A673 (cell line): ENCODE measurements around the gene SCD. TPM values are rescaled to one million over a fixed set of nuclear protein-coding genes. Genes with fewer than 3 reads are reported as not detected.

Experiments used
- BruUV-seq: library from RNA; stranded (reverse); fragments of 400-500 nt; replicated peaks from 2 replicates; lab custom pipeline; 2021; lab: Mats Ljungman, UMichigan
- CTCF ChIA-PET: fragments of 300-600 bp; sonication (Branson Sonifier 250); formaldehyde crosslinking; loops from one replicate; lab custom pipeline; 2022; ENCODE audit warnings: antibody characterized with exemption; lab: Charles Lee
- POLR2A ChIA-PET: fragments of 300-600 bp; sonication (Branson Sonifier 250); formaldehyde crosslinking; loops from one replicate; lab custom pipeline; 2022; ENCODE audit warnings: antibody characterized with exemption; ENCODE audit not compliant: low non-redundant PET; lab: Charles Lee
- DNase-seq: peaks from one replicate; pipeline ENCODE4 v3.0.0-alpha.2; 2015; ENCODE audit warnings: low spot score
- H3K27ac ChIP-seq: fragments of 200-600 bp; sonication (generic); 2 replicates; pipeline ENCODE4 v1.5.1; 2016; ENCODE audit warnings: mixed run types, low read depth, mild to moderate bottlenecking, mixed read lengths, antibody characterized with exemption, low read length; ENCODE audit not compliant: poor library complexity, severe bottlenecking
- H3K27me3 ChIP-seq: fragments of 200-600 bp; sonication (generic); replicated peaks from 2 replicates; pipeline ENCODE4 v1.6.1; 2017; ENCODE audit warnings: mixed run types, low read depth, mild to moderate bottlenecking, mixed read lengths, antibody characterized with exemption, low read length; ENCODE audit not compliant: insufficient read depth, poor library complexity
- H3K36me3 ChIP-seq: fragments of 200-600 bp; sonication (generic); 2 replicates; pipeline ENCODE4 v1.6.1; 2016; ENCODE audit warnings: mixed run types, mild to moderate bottlenecking, mixed read lengths, antibody characterized with exemption, low read length; ENCODE audit not compliant: insufficient read depth, poor library complexity, severe bottlenecking
- H3K4me1 ChIP-seq: fragments of 200-600 bp; sonication (generic); 2 replicates; pipeline ENCODE4 v1.6.1; 2017; ENCODE audit warnings: mixed run types, mild to moderate bottlenecking, mixed read lengths, antibody characterized with exemption, low read length; ENCODE audit not compliant: insufficient read depth, poor library complexity, severe bottlenecking
- H3K4me3 ChIP-seq: fragments of 200-600 bp; sonication (generic); 2 replicates; pipeline ENCODE4 v1.5.1; 2016; ENCODE audit warnings: low read depth, mixed run types, mild to moderate bottlenecking, mixed read lengths, low read length; ENCODE audit not compliant: poor library complexity, severe bottlenecking
- H3K9me3 ChIP-seq: fragments of 200-600 bp; sonication (generic); 2 replicates; pipeline ENCODE4 v1.6.1; 2016; ENCODE audit warnings: mixed run types, low read depth, mild to moderate bottlenecking, mixed read lengths, antibody characterized with exemption, low read length; ENCODE audit not compliant: poor library complexity, severe bottlenecking
- CTCF ChIP-seq: fragments of 300-800, 200-600 bp; sonication (generic); conservative IDR thresholded peaks from 2 replicates; pipeline ENCODE4 v1.5.1; 2017; ENCODE audit warnings: low read depth, mild to moderate bottlenecking, antibody characterized with exemption, low read length, moderate library complexity, mixed read lengths
- EZH2 ChIP-seq: fragments of 200-600 bp; sonication (generic); IDR thresholded peaks from 2 replicates; pipeline ENCODE4 v1.6.1; 2017; ENCODE audit warnings: borderline replicate concordance, low read depth, mild to moderate bottlenecking, mixed read lengths, antibody characterized with exemption, low read length; ENCODE audit not compliant: poor library complexity, severe bottlenecking
- intact Hi-C: fragments of 100-400 bp; cut with micrococcal nuclease; formaldehyde crosslinking; loops from one replicate; pipeline ENCODE4 v1.10.0; 2022; ENCODE audit not compliant: unreplicated experiment
- total RNA-seq: library from RNA; stranded (reverse); gene quantifications from 2 replicates; pipeline ENCODE4 v1.2.3, GENCODE V29; 2021

SCD gene
- total RNA-seq, 1 experiment from 2014 or later: 519 TPM

- H3K9me3 ChIP-seq: no peaks in the 10 kb centered on the region
- peak overlapping the region; percentile 93 for H3K4me3 ChIP-seq
- H3K27ac ChIP-seq: peak overlapping the region; percentile 94
- ChIA-PET POLR2A (no interaction called here), CTCF (no interaction called here)
- intact Hi-C loops: loop anchor here (10.0 kb wide), 1 partner anchor 493 kb away; no protein-coding TSS in a partner anchor
- H3K4me1 ChIP-seq: peaks cover 21% of the 10 kb centered on the region
- H3K27me3 ChIP-seq: no peaks in the 10 kb centered on the region
- DNase-seq: peak; percentile 40
- peaks cover 47% of the 10 kb centered on the region for H3K36me3 ChIP-seq
- BruUV-seq: TSS peak; percentile 51
- no peak for TF ChIP-seq EZH2
- TF ChIP-seq CTCF: no peak
Observed at GRCh38 chr10:100347568-100348195, 649 bp downstream of the SCD start.

GRCh38 chr10:100348389-100348927 lies 1.4 kb downstream of the SCD start:
- peaks cover 21% of the 10 kb centered on the region for H3K4me1 ChIP-seq
- TF ChIP-seq CTCF: no peak
- no peak for TF ChIP-seq EZH2
- intact Hi-C loops: loop anchor here (10.0 kb wide), 1 partner anchor 494 kb away; no protein-coding TSS in a partner anchor
- POLR2A ChIA-PET: no interaction called here
- H3K4me3 ChIP-seq: peak overlapping the region; percentile 93
- H3K27ac ChIP-seq: peak overlapping the region; percentile 94
- H3K27me3 ChIP-seq: no peaks in the 10 kb centered on the region
- no peaks in the 10 kb centered on the region for H3K9me3 ChIP-seq
- CTCF ChIA-PET: no interaction called here
- no peak for DNase-seq
- peaks cover 55% of the 10 kb centered on the region for H3K36me3 ChIP-seq
- BruUV-seq: no TSS peak

- Histone ChIP-seq H3K27ac (peak overlapping the region; percentile 94), H3K36me3 (peaks cover 62% of the 10 kb centered on the region), H3K27me3 (no peaks in the 10 kb centered on the region), H3K4me1 (peaks cover 21% of the 10 kb centered on the region), H3K9me3 (no peaks in the 10 kb centered on the region), H3K4me3 (peak overlapping the region; percentile 93)
- BruUV-seq: no TSS peak
- TF ChIP-seq CTCF: no peak
- no peak for TF ChIP-seq EZH2
- POLR2A ChIA-PET: interaction anchor here (0.5 kb wide), 1 partner anchor 27 kb away, joined by 4 read pairs; no protein-coding TSS in a partner anchor
- intact Hi-C loops: loop anchor here (10.0 kb wide), 1 partner anchor 494 kb away; no protein-coding TSS in a partner anchor
- CTCF ChIA-PET: no interaction called here
- no peak for DNase-seq
Observed at GRCh38 chr10:100349087-100349486, 2.1 kb downstream of the SCD start.
